K562 (cell line): ENCODE results near the gene NOP10. TPM values are rescaled to one million over a fixed set of nuclear protein-coding genes. Genes with fewer than 3 reads are reported as not detected.

Experiments used
- CHD4 ChIP-seq: fragments of 200-600 bp; sonication (generic); IDR thresholded peaks from 3 replicates; pipeline ENCODE4 v1.6.1; 2012; ENCODE audit warnings: low read depth, mild to moderate bottlenecking, mixed read lengths, low read length, inconsistent platforms; ENCODE audit not compliant: insufficient read depth, insufficient replicate concordance, poor library complexity, severe bottlenecking
- DACH1 ChIP-seq: fragments of 450-650 bp; IDR thresholded peaks from 2 replicates; pipeline ENCODE4 v1.6.1; 2018; ENCODE audit not compliant: partially characterized antibody
- MGA ChIP-seq: fragments of 450-650 bp; IDR thresholded peaks from 2 replicates; pipeline ENCODE4 v1.6.1; 2016; ENCODE audit warnings: mild to moderate bottlenecking, moderate library complexity
- NBN ChIP-seq: fragments of 450-650 bp; IDR thresholded peaks from 2 replicates; pipeline ENCODE4 v1.6.1; 2016; ENCODE audit warnings: low read depth, mild to moderate bottlenecking
- NEUROD1 ChIP-seq: fragments of 150-350 bp; IDR thresholded peaks from 2 replicates; pipeline ENCODE4 v1.6.1; 2014; ENCODE audit warnings: borderline replicate concordance, low read length, low read depth; ENCODE audit not compliant: partially characterized antibody
- NR2C1 ChIP-seq, 2 experiments: fragments of 450-650 bp; IDR thresholded peaks; 2 replicates each; pipeline ENCODE4 v1.6.1; 2017; ENCODE audit warnings: mild to moderate bottlenecking in 2 of 2, antibody characterized with exemption in 1 of 2, inconsistent platforms in 1 of 2, missing compliant biosample characterization in 1 of 2, missing genetic modification characterization in 1 of 2
- PTBP1 ChIP-seq: fragments of 200-400 bp; formaldehyde crosslinking; IDR thresholded peaks from 2 replicates; pipeline ENCODE4 v1.6.1; 2017; ENCODE audit warnings: low read depth, low read length
- RAD51 ChIP-seq: fragments of 450-650 bp; IDR thresholded peaks from 2 replicates; pipeline ENCODE4 v1.7.1; 2016; ENCODE audit warnings: low read depth, mild to moderate bottlenecking, borderline replicate concordance
- RBBP5 ChIP-seq: fragments of 200-600 bp; sonication (generic); IDR thresholded peaks from 2 replicates; pipeline ENCODE4 v1.6.1; 2012; ENCODE audit warnings: borderline replicate concordance, mild to moderate bottlenecking, low read length, control low read depth, inconsistent platforms; ENCODE audit not compliant: insufficient read depth, poor library complexity, severe bottlenecking
- SUPT5H ChIP-seq: fragments of 450-650 bp; IDR thresholded peaks from 2 replicates; pipeline ENCODE4 v1.6.1; 2016
- ZNF384 ChIP-seq: IDR thresholded peaks from 2 replicates; pipeline ENCODE4 v1.6.1; 2012; ENCODE audit warnings: low read depth, low read length, improper control_type of control experiment
- ZNF449 ChIP-seq: fragments of 250-450 bp; sonication (Bioruptor Pico); IDR thresholded peaks from 2 replicates; pipeline ENCODE4 v1.8.0; 2022; ENCODE audit warnings: moderate library complexity, mild to moderate bottlenecking, inconsistent platforms
- ZNF584 ChIP-seq: fragments of 200-800 bp; sonication (Bioruptor generic); IDR thresholded peaks from 2 replicates; pipeline ENCODE4 v1.6.1; 2016; ENCODE audit warnings: low read depth, mild to moderate bottlenecking, missing genetic modification characterization, missing compliant biosample characterization
- ZNF717 ChIP-seq: fragments of 250-450 bp; sonication (Bioruptor Pico); IDR thresholded peaks from 2 replicates; pipeline ENCODE4 v1.5.0; 2021
- polyA plus RNA-seq, 8 experiments: library from polyadenylated mRNA; depleted of rRNA in 4 of 8; stranded (reverse) in 5 of 8; unstranded in 3 of 8; fragments of >200 nt; fragmentation: Nextera tagmentation in 2 of 8; fragmentation: Illumina TruSeq in 1 of 8; extraction: Ambion mirVana in 2 of 8; extraction: Trizol in 1 of 8; gene quantifications; 2 replicates each; pipeline versions ENCODE4 v1.2.1 to v1.2.3, GENCODE V29; 2011 to 2014; ENCODE audit warnings: inconsistent platforms in 1 of 8, missing spikeins in 1 of 8
- total RNA-seq, 7 experiments: library from RNA; depleted of rRNA in 6 of 7; stranded (reverse); fragments of >200 nt in 6 of 7; fragmentation: Illumina TruSeq in 2 of 7; extraction: Trizol in 2 of 7; gene quantifications; 2 replicates each; pipeline versions ENCODE4 v1.2.1 to v1.2.3, GENCODE V29; 2011 to 2021; ENCODE audit warnings: low replicate concordance in 1 of 7

NOP10 gene
- total and polyA plus RNA-seq, 9 of the 15 experiments (the other 6 are each of a cell fraction or from before 2014, with no cell fraction given) = 250 to 1,663 (median 449) TPM

GRCh38 chr15:34342737-34343575 is at the start of gene NOP10, which contains the start of gene NUTM1 (continued):
- no peak for TF ChIP-seq ZNF449 (CRISPR knock-in tag)
- TF ChIP-seq PTBP1 = peak; percentile 63; the same call in 1 of the 2 replicates
- TF ChIP-seq CHD4 = no peak
- no peak for TF ChIP-seq DACH1
- no peak for TF ChIP-seq ZNF717 (CRISPR knock-in tag)
- peak; percentile 96 for TF ChIP-seq RAD51
- TF ChIP-seq SUPT5H = peak; percentile 97
- TF ChIP-seq RBBP5 = peak; percentile 85
- TF ChIP-seq NBN = peak; percentile 82
- TF ChIP-seq NEUROD1 = peak; percentile 42
- TF ChIP-seq MGA = peak; percentile 94
- peak; percentile 57 for TF ChIP-seq NR2C1 (IDR thresholded peaks at IDR 0.05)
- TF ChIP-seq NR2C1 (tag; IDR thresholded peaks at IDR 0.05) = peak; percentile 72
- TF ChIP-seq ZNF584 (CRISPR knock-in tag) = no peak
- 0 out of 2 replicates have a peak, but pooled peaks have one; percentile 19 for TF ChIP-seq ZNF384
